Endothelial cell of umbilical vein (primary cell): ENCODE data around the gene UBA6. TPM values are rescaled to one million over a fixed set of nuclear protein-coding genes. Genes with fewer than 3 reads are reported as not detected.

Experiments
- BruUV-seq: library from RNA; stranded (reverse); fragments of 400-500 nt; replicated peaks from 2 replicates; lab custom pipeline; 2021; lab: Mats Ljungman, UMichigan
- CTCF ChIA-PET: fragments of 300-600, 350-600 bp; sonication (Branson Sonifier 250); formaldehyde crosslinking; loops from one replicate; lab custom pipeline; 2021; ENCODE audit warnings: antibody characterized with exemption, inconsistent platforms; lab: Charles Lee
- POLR2A ChIA-PET: fragments of 300-600, 350-600 bp; sonication (Branson Sonifier 250); formaldehyde crosslinking; loops from one replicate; lab custom pipeline; 2021; ENCODE audit warnings: antibody characterized with exemption, inconsistent platforms; lab: Charles Lee
- DNase-seq: peaks from one replicate; pipeline ENCODE4 v3.0.0-alpha.2; 2011; ENCODE audit warnings: low read depth, low spot score
- FAIRE-seq: peaks from 2 replicates; lab custom pipeline; 2011; peaks lifted over from hg19 to GRCh38; lab: Jason Lieb, UNC
- H2AFZ ChIP-seq: 2 replicates; pipeline ENCODE4 v1.6.0; 2012; ENCODE audit warnings: low read depth, low read length, control low read depth, inconsistent platforms
- H3K27ac ChIP-seq: 2 replicates; pipeline ENCODE4 v1.5.1; 2011; ENCODE audit warnings: low read depth, mild to moderate bottlenecking, control low read depth, low read length, moderate library complexity; ENCODE audit not compliant: insufficient read depth
- H3K27me3 ChIP-seq, 2 experiments: 2 replicates each; pipeline versions ENCODE4 v1.6.0 to v1.6.1; 2011; ENCODE audit warnings: low read length in 2 of 2, mixed read lengths in 1 of 2; ENCODE audit not compliant: control insufficient read depth in 2 of 2, insufficient read depth in 2 of 2
- H3K36me3 ChIP-seq, 2 experiments: 2 replicates in 1 of 2; 3 replicates in 1 of 2; pipeline ENCODE4 v1.5.1; 2011; ENCODE audit warnings: low read length in 2 of 2, mild to moderate bottlenecking in 1 of 2, moderate library complexity in 1 of 2; ENCODE audit not compliant: control insufficient read depth in 2 of 2, insufficient read depth in 2 of 2; ENCODE audit errors: extremely low read depth in 1 of 2
- H3K4me1 ChIP-seq: 3 replicates; pipeline ENCODE4 v1.5.1; 2011; ENCODE audit warnings: mild to moderate bottlenecking, low read length; ENCODE audit not compliant: control insufficient read depth, insufficient read depth; ENCODE audit errors: extremely low read depth
- H3K4me2 ChIP-seq: 2 replicates; pipeline ENCODE4 v1.6.1; 2011; ENCODE audit warnings: low read length, control low read depth, mixed read lengths; ENCODE audit not compliant: insufficient read depth
- H3K4me3 ChIP-seq, 3 experiments: fragments of 200-600 bp in 1 of 3; sonication (generic), shearing (Covaris generic) in 1 of 3; replicated peaks in 1 of 3; 2 replicates each; pipeline ENCODE4 v1.5.1; 2011 to 2016; ENCODE audit warnings: control low read depth in 3 of 3, low read length in 3 of 3, mild to moderate bottlenecking in 2 of 3, inconsistent platforms in 1 of 3, low read depth in 1 of 3, moderate library complexity in 1 of 3; ENCODE audit not compliant: insufficient read depth in 1 of 3
- H3K79me2 ChIP-seq: 2 replicates; pipeline ENCODE4 v1.6.0; 2012; ENCODE audit warnings: low read length, inconsistent platforms; ENCODE audit not compliant: control insufficient read depth, insufficient read depth
- H3K9ac ChIP-seq: replicated peaks from 2 replicates; pipeline ENCODE3; 2011; ENCODE audit warnings: low read length, control low read depth; ENCODE audit not compliant: insufficient read depth; ENCODE audit errors: extremely low read depth
- H3K9me1 ChIP-seq: replicated peaks from 3 replicates; pipeline ENCODE4 v1.6.0; 2011; ENCODE audit warnings: mild to moderate bottlenecking, low read length; ENCODE audit not compliant: control insufficient read depth, insufficient read depth; ENCODE audit errors: extremely low read depth
- H3K9me3 ChIP-seq: replicated peaks from 2 replicates; pipeline ENCODE4 v1.5.1; 2012; ENCODE audit warnings: low read length, inconsistent platforms; ENCODE audit not compliant: control insufficient read depth, insufficient read depth
- H4K20me1 ChIP-seq: replicated peaks from 2 replicates; pipeline ENCODE3; 2011; ENCODE audit warnings: mild to moderate bottlenecking, low read length; ENCODE audit not compliant: control insufficient read depth, insufficient read depth; ENCODE audit errors: extremely low read depth
- EZH2 ChIP-seq: IDR thresholded peaks from 2 replicates; pipeline ENCODE4 v1.6.1; 2012; ENCODE audit warnings: borderline replicate concordance, low read depth, mild to moderate bottlenecking, moderate library complexity, low read length, inconsistent platforms; ENCODE audit not compliant: severe bottlenecking
- FOS ChIP-seq: IDR thresholded peaks from 2 replicates; pipeline ENCODE4 v1.6.1; 2011; ENCODE audit warnings: mild to moderate bottlenecking, low read length, moderate library complexity, borderline replicate concordance; ENCODE audit not compliant: insufficient read depth
- GATA2 ChIP-seq: IDR thresholded peaks from 2 replicates; pipeline ENCODE4 v1.7.0; 2011; ENCODE audit warnings: low read depth, mild to moderate bottlenecking, moderate library complexity, mixed read lengths, low read length; ENCODE audit not compliant: insufficient read length, insufficient read depth
- JUN ChIP-seq: IDR thresholded peaks from 2 replicates; pipeline ENCODE4 v1.6.1; 2011; ENCODE audit warnings: borderline replicate concordance, low read depth; ENCODE audit not compliant: insufficient read length, insufficient read depth
- MYC ChIP-seq: IDR thresholded peaks from one replicate; pipeline ENCODE4 v1.6.1; 2011; ENCODE audit warnings: mild to moderate bottlenecking, low read depth, low read length
- POLR2A ChIP-seq: IDR thresholded peaks from 2 replicates; pipeline ENCODE4 v1.6.1; 2012; ENCODE audit warnings: low read depth, mild to moderate bottlenecking, control low read depth, low read length
- POLR2AphosphoS5 ChIP-seq: IDR thresholded peaks from 2 replicates; pipeline ENCODE4 v1.6.1; 2012; ENCODE audit warnings: low read depth, mild to moderate bottlenecking, control low read depth, low read length, moderate library complexity; ENCODE audit not compliant: insufficient read depth
- dilution Hi-C: fragments of 300-500 bp; cut with MboI; formaldehyde crosslinking; loops from one replicate; pipeline ENCODE4 v1.15.0; 2019; ENCODE audit warnings: low sequenced_read_pairs; ENCODE audit not compliant: extremely low pct_ligation_motif_present
- intact Hi-C: fragments of 100-400 bp; cut with micrococcal nuclease; formaldehyde crosslinking; loops from one replicate; pipeline ENCODE4 v1.10.0; 2022
- polyA plus RNA-seq, 4 experiments: library from polyadenylated mRNA; depleted of rRNA in 3 of 4; stranded (reverse) in 3 of 4; unstranded in 1 of 4; fragments of >200 nt; gene quantifications; 2 replicates each; pipeline versions ENCODE4 v1.2.1 to v1.2.3, GENCODE V29; 2011 to 2012; ENCODE audit warnings: missing spikeins in 1 of 4
- total RNA-seq: library from RNA; stranded (reverse); gene quantifications from 2 replicates; pipeline ENCODE4 v1.2.3, GENCODE V29; 2021
- TF ChIP-seq, protein P1 (sequence below): IDR thresholded peaks from 2 replicates; pipeline ENCODE4 v1.6.1; 2011; ENCODE audit not compliant: insufficient read depth, insufficient read length
- TF ChIP-seq, protein P2 (sequence below), 2 donors: IDR thresholded peaks; 1 replicate in 1 of 2; 2 replicates in 1 of 2; pipeline ENCODE4 v1.5.1; 2011; ENCODE audit warnings: low read length in 2 of 2, mild to moderate bottlenecking in 2 of 2, moderate library complexity in 2 of 2, control low read depth in 1 of 2, inconsistent platforms in 1 of 2, low read depth in 1 of 2; ENCODE audit not compliant: insufficient read depth in 1 of 2; ENCODE audit errors: extremely low read depth in 1 of 2

UBA6 gene
- total and polyA plus RNA-seq, 2 donors (not counting 3 experiments of a cell fraction or from before 2014, with no cell fraction given): 30.9 to 96.4 TPM

DNA sequence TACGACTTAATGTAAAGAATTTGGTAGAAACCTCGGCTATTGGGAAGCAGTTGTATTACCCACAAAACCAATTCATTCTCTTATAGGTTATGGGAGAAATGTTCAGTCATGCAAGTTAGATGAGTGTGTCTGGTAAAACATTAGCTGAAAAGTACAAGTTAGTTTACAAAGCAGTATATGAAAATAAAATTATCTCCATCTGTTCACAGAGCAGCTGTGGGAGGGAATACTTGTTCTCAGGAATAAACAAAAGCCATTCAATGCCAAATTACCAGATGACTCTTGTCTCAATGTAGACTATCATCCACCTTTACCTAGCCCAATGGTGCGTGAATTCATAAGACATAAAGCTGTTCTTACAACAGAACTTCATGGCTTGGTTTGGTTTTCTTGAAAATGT lies 113.8 kb downstream of the UBA6 start:
- POLR2A ChIA-PET: no interaction called here
- Histone ChIP-seq H3K9ac (no peak overlapping the region), H3K36me3 (no peaks in the 10 kb centered on the region), H4K20me1 (no peaks in the 10 kb centered on the region), H3K27me3 (no peaks in the 10 kb centered on the region), H3K9me1 (no peaks in the 10 kb centered on the region), H3K9me3 (no peaks in the 10 kb centered on the region), H3K79me2 (no peaks in the 10 kb centered on the region), H3K4me2 (no peak overlapping the region), H2AFZ (no peak overlapping the region), H3K4me1 (no peaks in the 10 kb centered on the region), H3K27ac (no peak overlapping the region), H3K4me3 (no peak overlapping the region)
- no TSS peak for BruUV-seq
- DNase-seq (no peak), FAIRE-seq (no peak)
- dilution Hi-C loops: no loop called here
- intact Hi-C loops: no loop called here
- TF ChIP-seq GATA2 (no peak), EZH2 (no peak), POLR2A (no peak), JUN (no peak), FOS (no peak), POLR2AphosphoS5 (no peak), MYC (no peak)
- TF ChIP-seq, protein P1, sequence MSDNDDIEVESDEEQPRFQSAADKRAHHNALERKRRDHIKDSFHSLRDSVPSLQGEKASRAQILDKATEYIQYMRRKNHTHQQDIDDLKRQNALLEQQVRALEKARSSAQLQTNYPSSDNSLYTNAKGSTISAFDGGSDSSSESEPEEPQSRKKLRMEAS: no peak
- TF ChIP-seq, protein P2, sequence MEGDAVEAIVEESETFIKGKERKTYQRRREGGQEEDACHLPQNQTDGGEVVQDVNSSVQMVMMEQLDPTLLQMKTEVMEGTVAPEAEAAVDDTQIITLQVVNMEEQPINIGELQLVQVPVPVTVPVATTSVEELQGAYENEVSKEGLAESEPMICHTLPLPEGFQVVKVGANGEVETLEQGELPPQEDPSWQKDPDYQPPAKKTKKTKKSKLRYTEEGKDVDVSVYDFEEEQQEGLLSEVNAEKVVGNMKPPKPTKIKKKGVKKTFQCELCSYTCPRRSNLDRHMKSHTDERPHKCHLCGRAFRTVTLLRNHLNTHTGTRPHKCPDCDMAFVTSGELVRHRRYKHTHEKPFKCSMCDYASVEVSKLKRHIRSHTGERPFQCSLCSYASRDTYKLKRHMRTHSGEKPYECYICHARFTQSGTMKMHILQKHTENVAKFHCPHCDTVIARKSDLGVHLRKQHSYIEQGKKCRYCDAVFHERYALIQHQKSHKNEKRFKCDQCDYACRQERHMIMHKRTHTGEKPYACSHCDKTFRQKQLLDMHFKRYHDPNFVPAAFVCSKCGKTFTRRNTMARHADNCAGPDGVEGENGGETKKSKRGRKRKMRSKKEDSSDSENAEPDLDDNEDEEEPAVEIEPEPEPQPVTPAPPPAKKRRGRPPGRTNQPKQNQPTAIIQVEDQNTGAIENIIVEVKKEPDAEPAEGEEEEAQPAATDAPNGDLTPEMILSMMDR (IDR thresholded peaks at IDR 0.05; ENCODE audit: extremely low read depth in 1 of 2, insufficient read depth in 1 of 2, low read depth in 1 of 2, low read length in 2 of 2): no peak
- CTCF ChIA-PET: interaction anchor here (1.0 kb wide), 1 partner anchor 159 kb away, joined by 3 read pairs; no protein-coding TSS in a partner anchor
